ENCODE results near the gene APOA4.
"Not testable (repeated sequence)": the region's sequence is repeated elsewhere in the genome, so short reads cannot be mapped to it uniquely, and the experiment has no call there.

Gene APOA4

DNA sequence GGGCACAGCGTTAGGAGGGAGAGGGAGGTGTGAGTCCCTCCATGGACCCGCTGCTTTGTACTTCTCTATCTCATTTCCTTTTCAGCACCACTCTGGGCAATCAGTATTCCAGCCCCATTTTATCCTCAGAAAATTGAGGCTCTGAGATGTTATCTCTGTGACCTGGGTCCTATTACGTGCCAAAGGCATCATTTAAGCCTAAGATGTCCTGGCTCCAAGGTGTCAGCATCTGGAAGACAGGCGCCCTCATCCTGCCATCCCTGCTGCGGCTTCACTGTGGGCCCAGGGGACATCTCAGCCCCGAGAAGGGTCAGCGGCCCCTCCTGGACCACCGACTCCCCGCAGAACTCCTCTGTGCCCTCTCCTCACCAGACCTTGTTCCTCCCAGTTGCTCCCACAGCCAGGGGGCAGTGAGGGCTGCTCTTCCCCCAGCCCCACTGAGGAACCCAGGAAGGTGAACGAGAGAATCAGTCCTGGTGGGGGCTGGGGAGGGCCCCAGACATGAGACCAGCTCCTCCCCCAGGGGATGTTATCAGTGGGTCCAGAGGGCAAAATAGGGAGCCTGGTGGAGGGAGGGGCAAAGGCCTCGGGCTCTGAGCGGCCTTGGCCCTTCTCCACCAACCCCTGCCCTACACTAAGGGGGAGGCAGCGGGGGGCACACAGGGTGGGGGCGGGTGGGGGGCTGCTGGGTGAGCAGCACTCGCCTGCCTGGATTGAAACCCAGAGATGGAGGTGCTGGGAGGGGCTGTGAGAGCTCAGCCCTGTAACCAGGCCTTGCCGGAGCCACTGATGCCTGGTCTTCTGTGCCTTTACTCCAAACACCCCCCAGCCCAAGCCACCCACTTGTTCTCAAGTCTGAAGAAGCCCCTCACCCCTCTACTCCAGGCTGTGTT, 5.8 kb upstream of the APOA4 start:
- no peak for DNase-seq

DNA sequence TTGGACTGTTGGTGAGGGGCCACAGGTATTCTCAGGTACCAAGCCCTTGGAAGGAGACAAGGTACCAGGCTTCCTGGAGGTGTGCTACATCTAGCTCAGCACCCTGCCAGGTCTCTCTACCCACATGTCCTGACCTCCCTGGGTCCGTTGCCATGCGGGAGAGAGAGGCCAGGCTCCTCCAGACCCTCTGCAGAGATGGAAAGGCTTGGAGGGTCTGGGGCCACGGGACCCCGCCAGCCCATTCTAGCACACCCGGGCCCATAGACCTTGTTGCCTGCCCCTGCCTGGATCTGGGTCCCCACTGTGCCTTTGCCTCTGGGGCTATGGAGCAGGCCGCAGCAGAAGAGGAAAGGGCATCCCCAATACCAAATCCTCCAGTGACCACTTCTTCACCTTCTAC, 4.4 kb upstream of the APOA4 start:
- no peak for DNase-seq

DNA sequence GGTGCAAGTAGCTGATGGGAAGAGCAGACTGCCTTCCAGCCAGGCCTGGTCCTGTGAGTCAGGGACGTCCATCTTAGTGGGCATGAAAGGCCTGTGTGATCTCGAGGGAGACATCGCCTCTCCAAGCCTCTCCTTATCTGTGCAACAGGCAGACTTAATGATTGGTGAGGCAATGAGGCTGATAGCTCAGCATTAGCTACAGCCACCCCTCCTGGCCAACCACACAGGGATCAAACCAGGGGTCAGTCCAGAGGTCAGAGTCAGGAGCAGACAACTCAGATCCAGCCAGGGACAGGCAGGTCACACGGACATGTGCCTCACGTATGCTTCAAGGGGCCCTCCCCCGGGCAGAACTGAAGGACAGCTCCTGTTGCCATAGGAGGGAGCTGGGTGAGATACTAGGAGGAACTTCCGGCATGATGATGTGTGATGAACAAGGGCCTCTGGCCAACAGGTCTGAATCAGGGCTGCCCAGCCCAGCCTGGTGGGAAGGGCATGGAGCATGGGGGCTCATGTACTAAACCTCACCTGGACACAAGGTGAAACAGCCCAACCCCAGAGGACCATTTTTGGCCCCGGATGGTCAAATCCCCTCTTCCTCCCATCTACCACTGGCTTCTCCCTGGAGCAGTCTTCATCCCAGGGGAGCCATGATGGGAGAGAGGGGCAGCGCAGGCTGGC, 3.8 kb upstream of the APOA4 start:
- no peak for DNase-seq

DNA sequence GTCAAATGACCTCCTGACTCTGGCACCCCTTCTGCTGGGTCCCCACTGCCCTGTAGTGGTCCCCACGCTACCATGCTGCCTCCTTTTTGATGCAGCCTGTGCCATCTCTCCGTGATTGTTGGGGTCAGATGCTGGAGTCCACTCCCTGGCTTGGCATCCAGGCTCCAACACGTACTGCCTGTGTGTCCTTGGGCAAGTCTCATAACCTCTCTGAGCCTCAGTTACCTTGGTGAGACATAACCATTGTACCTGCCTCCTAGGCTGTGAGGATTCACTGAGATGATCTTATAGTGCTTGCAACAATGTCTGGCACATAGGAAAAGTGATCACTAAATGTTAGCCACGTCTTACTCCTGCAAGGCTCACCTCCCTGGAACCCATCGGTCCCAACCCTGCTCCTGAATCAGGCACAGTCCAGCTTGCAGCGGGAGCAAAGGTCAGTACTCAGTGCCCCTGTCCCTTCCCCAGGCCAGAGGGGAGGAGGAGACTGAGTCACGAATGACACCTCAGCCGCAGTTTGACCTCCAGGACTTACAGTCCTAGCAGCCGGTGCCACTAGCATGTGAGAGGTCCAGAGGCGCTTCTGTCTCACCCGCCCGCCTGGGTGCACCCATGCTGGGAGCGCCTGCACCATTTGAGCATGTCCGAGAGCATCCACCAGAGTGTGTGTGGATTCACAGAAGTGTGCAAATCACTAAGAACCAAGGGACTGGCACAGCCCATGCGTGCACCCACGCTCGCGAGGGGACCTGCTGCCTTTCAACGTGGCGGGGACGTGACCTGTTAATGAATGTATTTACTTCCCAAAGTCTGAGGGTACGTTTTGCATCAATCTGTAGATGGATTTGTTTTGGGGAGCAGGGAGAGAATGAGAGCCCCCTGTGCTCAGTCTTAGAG, 3.0 kb upstream of the APOA4 start:
- no peak for DNase-seq

DNA sequence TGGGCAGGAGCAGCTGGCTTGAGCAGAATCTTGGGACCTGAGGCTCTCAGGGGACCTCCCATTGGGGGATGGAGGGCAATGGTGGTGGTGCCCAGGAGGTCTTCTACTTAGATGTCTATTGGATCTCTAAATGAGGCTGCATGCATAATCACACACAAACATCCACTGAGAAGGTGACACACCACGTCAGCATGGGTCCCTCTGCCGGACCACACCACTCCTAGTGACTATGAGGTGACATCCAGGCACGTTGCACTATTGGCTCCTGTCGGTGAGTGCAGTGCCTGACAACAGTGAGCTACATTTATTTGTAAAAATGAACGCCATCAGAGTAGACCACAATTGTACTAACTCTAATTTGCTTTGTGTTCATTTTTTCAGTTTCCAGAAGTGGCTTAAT, 2.3 kb upstream of the APOA4 start:
- no peak for DNase-seq

DNA sequence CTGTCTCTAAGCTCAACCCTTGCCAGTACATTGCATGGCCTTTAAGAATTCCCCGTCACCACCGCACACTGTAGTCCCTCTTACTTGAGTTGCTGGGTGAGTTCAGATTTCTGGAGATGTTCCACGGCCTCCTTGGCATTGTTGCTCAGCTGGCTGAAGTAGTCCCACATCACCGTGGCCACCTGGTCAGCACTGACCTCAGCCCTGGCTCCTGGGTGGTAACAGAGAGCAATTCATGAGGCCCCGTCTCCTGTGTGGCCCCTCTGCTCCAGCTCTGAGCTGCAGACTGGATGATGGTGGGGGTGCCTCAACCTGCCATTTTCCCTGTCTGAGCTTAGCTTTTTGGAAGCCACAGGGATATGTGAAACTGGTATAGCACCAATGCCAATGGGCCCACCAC, 529 bp downstream of the APOA4 start:
- no peak for DNase-seq

DNA sequence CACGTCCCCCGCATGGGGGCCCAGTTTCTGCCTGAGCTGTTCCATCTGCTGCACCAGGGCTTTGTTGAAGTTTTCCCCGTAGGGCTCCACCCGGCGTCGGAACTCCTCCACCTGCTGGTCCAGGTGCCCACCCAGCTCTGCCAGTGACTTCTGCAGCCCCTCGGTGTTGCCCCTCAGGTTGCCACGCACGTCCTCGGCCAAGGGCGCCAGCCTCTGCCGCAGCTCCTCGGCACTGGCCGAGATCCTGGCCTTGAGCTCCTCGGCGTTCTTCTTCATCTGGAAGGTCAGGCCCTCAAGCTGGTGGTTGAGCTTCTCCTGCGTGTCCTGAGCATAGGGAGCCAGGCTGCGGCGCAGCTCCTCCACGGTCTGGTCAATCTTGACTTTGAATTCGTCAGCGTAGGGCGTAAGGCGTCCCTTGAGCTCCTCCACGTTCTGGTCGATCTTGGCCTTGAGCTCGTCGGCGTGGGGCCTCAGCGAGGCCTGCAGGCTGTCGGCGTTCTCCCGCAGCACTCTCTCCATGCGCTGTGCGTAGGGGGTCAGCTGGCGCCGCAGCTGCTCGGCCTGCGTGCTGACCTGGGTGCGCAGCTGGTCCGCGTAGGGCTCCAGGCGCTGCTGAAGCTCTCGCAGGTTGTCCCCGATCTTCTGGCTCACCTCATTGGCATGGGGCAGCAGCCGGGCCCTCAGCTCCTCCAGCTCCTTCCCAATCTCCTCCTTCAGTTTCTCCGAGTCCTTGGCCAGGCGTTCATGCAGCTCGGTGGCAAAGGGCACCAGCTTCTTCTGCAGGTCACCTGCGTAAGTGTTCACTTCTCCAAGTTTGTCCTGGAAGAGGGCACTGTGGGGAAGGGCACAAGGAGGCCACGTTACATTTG, 1.8 kb downstream of the APOA4 start:
- no peak for DNase-seq

DNA sequence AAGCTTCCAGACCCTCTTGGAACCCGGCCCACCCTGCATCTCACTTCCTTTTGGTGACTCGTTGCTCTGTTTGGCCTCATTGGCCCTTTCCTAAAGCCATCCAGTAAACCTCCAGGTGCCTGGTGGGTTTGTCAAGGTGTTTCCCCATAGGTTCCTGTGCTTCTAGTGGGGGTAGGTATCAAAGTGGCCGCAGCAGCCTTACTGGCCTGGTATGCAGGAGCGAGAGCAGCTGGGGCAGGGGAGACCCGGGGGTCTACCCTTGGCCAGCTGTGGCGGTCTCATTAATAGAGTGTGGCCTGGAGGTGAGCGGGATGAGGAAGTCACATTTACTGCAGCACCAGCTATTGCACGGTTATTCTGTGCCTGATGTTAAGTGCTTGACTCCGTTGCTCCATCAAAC, 4.1 kb downstream of the APOA4 start:
- DNase-seq: no peak

DNA sequence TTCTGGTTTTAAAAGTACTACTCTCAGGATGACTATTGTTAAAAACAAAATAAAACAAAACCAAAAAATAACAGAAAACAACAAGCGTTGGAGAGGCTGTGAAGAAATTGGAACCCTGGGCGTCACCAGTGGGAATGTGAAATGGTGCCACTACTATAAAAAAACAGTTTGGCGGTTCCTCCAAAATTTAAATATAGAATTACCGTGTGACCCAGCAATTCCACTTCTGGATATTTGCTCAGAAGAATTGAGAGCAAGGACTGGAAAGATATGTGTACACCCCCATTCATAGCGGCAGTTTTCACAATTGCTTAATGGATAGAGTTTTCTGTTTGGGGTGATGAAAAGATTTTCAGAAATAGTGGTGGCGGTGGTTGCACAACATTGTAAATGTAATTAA, 8.6 kb downstream of the APOA4 start:
- no peak for DNase-seq

DNA sequence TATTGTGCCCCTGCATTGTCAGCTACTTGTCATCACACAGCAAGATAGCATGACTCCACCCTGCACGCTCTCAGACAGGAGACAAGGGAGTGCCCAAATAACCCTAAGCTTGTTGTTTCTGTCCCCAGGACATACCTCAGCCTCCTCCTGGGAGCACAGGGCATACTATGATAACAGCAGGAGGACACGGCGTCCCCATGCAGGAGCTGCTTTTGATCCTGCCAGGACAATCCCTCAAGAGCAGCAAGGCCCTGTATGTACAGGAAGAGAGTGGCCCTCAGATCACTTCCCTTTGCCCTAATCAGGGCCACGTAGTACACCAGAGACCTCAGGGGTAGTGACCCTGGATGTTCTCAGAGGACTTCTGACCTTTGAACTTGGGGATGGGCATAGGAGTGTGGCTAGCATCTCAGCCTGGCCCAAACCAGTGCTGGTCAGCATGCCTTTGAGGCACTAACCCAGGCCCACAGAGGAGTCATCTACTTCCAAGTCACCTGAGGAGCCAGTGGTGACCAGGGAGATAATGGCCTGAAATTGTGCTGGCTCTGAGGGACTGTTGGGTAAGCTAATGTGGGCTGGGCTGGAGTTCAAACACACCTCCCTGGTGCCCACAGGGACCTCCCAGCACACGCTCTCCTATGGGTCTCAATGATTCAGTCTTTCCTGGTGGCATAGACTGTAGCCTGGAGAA, 9.2 kb downstream of the APOA4 start:
- DNase-seq: no peak

DNA sequence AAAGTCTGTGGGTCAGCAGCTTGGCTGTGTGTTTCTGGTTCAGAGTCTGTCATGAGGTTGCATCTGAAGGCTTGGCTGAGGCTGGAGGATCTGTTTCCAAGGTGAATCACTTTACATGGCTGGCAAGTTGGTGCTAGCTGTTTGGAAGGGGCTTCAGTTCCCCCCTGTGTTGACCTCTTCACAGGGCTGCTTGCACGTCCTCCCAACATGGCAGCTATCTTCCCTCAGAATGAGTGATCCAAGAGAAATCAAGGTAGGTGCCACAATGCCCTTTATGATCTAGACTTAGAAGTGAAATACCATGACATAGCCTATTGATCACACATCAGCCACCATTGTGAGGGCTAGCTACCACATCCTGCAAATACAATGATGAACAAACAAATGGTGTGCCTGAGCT, 9.9 kb downstream of the APOA4 start:
- DNase-seq: no peak

GRCh38 chr11:116812109-116812508, 11.0 kb downstream of the APOA4 start:
- DNase-seq: no peak

GRCh38 chr11:116811194-116811593, 11.9 kb downstream of the APOA4 start:
- no peak for DNase-seq

GRCh38 chr11:116808262-116809175, 14.6 kb downstream of the APOA4 start:
- no peak for DNase-seq

DNA sequence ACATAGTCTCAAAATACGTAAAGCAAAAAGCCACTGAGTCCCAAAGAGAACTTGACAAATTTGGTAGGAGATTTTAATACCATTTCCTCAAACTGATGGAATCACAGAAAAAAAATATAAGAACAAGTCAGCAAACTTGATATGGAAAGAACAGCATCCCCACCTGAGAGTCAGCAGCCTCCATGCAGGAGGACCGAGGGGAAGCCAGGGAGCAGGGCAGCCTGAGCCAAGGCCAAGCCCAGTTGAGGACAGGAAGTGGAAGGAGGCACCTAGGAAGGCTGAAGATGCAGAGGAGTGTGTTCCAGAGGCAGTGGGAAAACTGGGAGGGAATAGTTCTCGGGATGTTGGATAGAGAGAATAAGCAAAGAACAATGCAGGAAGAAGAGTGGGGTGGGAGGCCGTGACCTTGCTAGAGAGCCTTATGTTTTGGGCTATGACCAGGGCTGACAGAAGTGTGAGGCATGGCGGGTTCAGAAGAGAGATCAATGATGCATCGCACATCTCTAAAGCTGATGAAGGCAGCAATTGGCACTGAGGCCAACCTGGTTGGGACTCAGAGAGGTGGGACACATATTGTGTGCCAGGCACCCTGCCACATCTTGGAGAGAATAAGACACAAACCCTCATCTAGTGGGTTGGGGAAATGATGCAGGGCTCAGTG, 15.4 kb downstream of the APOA4 start:
- no peak for DNase-seq

GRCh38 chr11:116804001-116804400, 19.1 kb downstream of the APOA4 start:
- no peak for DNase-seq

- DNase-seq: not testable (repeated sequence)
Observed at GRCh38 chr11:116801662-116802061, 21.4 kb downstream of the APOA4 start.

DNA sequence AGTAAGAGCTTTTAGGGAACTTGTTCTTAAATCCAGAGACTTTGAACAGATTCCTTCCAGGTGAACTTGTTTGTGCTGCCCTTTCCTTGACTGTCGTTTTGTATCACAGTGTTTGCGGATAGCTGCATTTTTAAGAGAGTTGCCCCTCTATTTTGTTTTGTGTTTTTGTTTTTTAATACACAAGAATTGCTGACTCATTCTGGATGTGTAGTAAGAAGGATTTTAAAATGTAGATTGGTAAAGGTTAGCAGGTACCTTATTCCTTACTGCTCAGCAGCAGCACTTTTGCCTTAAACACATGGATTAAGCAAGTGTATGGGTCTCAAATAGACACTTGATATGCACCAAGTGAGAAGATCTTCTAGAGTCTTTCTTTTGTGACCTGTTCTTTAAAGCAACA, 22.5 kb downstream of the APOA4 start:
- no peak for DNase-seq

GRCh38 chr11:116798368-116798767, 24.7 kb downstream of the APOA4 start:
- DNase-seq: no peak

GRCh38 chr11:116797816-116798215, 25.3 kb downstream of the APOA4 start:
- DNase-seq: no peak
